BE2C (cell line): ENCODE results near the gene SLC44A5.

Experiments used
- DNase-seq: peaks from one replicate; pipeline ENCODE4 v3.0.0-alpha.2; 2020
- H3K27me3 ChIP-seq: fragments of 250-450 bp; sonication (Bioruptor Pico); 2 replicates; pipeline ENCODE4 v1.5.1; 2020; ENCODE audit warnings: mild to moderate bottlenecking
- H3K36me3 ChIP-seq: fragments of 250-450 bp; sonication (Bioruptor Pico); 2 replicates; pipeline ENCODE4 v1.5.1; 2020; ENCODE audit warnings: mild to moderate bottlenecking
- H3K4me1 ChIP-seq: fragments of 250-450 bp; sonication (Bioruptor Pico); 2 replicates; pipeline ENCODE4 v1.5.1; 2020
- H3K4me3 ChIP-seq: 2 replicates; pipeline ENCODE4 v1.5.1; 2011; ENCODE audit warnings: low read depth, low read length
- H3K9me3 ChIP-seq: fragments of 250-450 bp; sonication (Bioruptor Pico); 2 replicates; pipeline ENCODE4 v1.5.1; 2020
- CTCF ChIP-seq: IDR thresholded peaks from 2 replicates; pipeline ENCODE4 v1.5.1; 2012; ENCODE audit warnings: mild to moderate bottlenecking, low read depth, low read length

SLC44A5 gene

GRCh38 chr1:75470448-75470847 is 140.5 kb downstream of the SLC44A5 start:
- Histone ChIP-seq H3K36me3 (no peaks in the 10 kb centered on the region), H3K4me3 (no peak overlapping the region), H3K9me3 (no peaks in the 10 kb centered on the region), H3K27me3 (no peaks in the 10 kb centered on the region), H3K4me1 (no peaks in the 10 kb centered on the region)
- no peak for TF ChIP-seq CTCF
- DNase-seq, result no peak

GRCh38 chr1:75469586-75470173 is 141.2 kb downstream of the SLC44A5 start:
- H3K27me3 ChIP-seq, result no peaks in the 10 kb centered on the region
- no peak overlapping the region for H3K4me3 ChIP-seq
- no peaks in the 10 kb centered on the region for H3K4me1 ChIP-seq
- TF ChIP-seq CTCF, result no peak
- no peaks in the 10 kb centered on the region for H3K9me3 ChIP-seq
- H3K36me3 ChIP-seq, result no peaks in the 10 kb centered on the region
- no peak for DNase-seq

- no peaks in the 10 kb centered on the region for H3K36me3 ChIP-seq
- no peaks in the 10 kb centered on the region for H3K4me1 ChIP-seq
- H3K4me3 ChIP-seq, result no peak overlapping the region
- H3K9me3 ChIP-seq, result no peaks in the 10 kb centered on the region
- DNase-seq, result no peak
- H3K27me3 ChIP-seq, result no peaks in the 10 kb centered on the region
- TF ChIP-seq CTCF, result no peak
Measured at GRCh38 chr1:75461808-75462325, 149.0 kb downstream of the SLC44A5 start.

GRCh38 chr1:75449998-75450397 is 160.9 kb downstream of the SLC44A5 start:
- DNase-seq, result no peak
- TF ChIP-seq CTCF, result no peak
- Histone ChIP-seq H3K4me1 (no peaks in the 10 kb centered on the region), H3K4me3 (no peak overlapping the region), H3K36me3 (no peaks in the 10 kb centered on the region), H3K9me3 (no peaks in the 10 kb centered on the region), H3K27me3 (no peaks in the 10 kb centered on the region)

GRCh38 chr1:75444220-75444619 is 166.7 kb downstream of the SLC44A5 start:
- no peaks in the 10 kb centered on the region for H3K9me3 ChIP-seq

More at GRCh38 chr1:75444220-75444619, 166.7 kb downstream of the SLC44A5 start:
- no peak for DNase-seq
- Histone ChIP-seq H3K27me3 (no peaks in the 10 kb centered on the region), H3K36me3 (no peaks in the 10 kb centered on the region), H3K4me3 (no peak overlapping the region), H3K4me1 (no peaks in the 10 kb centered on the region)
- TF ChIP-seq CTCF, result no peak
